Duodenal mucosa (tissue), 2 donors: Measurements from ENCODE around the gene MGLL.

Source experiments
- H3K27ac ChIP-seq: one replicate; pipeline ENCODE4 v1.7.0; 2013; ENCODE audit warnings: low read depth, low read length
- H3K27me3 ChIP-seq, 2 donors: one replicate each; pipeline ENCODE4 v1.7.0; 2013; ENCODE audit warnings: low read length in 2 of 2, control low read depth in 1 of 2; ENCODE audit not compliant: insufficient read depth in 2 of 2, control insufficient read depth in 1 of 2
- H3K36me3 ChIP-seq, 2 donors: one replicate each; pipeline ENCODE4 v1.7.0; 2013; ENCODE audit warnings: low read length in 2 of 2, control low read depth in 1 of 2; ENCODE audit not compliant: insufficient read depth in 2 of 2, control insufficient read depth in 1 of 2
- H3K4me1 ChIP-seq, 2 donors: one replicate each; pipeline ENCODE4 v1.7.0; 2013; ENCODE audit warnings: low read length in 2 of 2, control low read depth in 1 of 2; ENCODE audit not compliant: insufficient read depth in 2 of 2, control insufficient read depth in 1 of 2
- H3K4me3 ChIP-seq, 2 donors: one replicate each; pipeline ENCODE4 v1.7.0; 2013; ENCODE audit warnings: low read length in 2 of 2, low read depth in 1 of 2
- H3K9ac ChIP-seq, 2 donors: one replicate each; pipeline ENCODE4 v1.7.0; 2013; ENCODE audit warnings: low read length in 2 of 2, low read depth in 1 of 2
- H3K9me3 ChIP-seq, 2 donors: one replicate each; pipeline ENCODE4 v1.7.0; 2013; ENCODE audit warnings: low read length in 2 of 2, control low read depth in 1 of 2; ENCODE audit not compliant: control insufficient read depth in 1 of 2

Gene MGLL

DNA sequence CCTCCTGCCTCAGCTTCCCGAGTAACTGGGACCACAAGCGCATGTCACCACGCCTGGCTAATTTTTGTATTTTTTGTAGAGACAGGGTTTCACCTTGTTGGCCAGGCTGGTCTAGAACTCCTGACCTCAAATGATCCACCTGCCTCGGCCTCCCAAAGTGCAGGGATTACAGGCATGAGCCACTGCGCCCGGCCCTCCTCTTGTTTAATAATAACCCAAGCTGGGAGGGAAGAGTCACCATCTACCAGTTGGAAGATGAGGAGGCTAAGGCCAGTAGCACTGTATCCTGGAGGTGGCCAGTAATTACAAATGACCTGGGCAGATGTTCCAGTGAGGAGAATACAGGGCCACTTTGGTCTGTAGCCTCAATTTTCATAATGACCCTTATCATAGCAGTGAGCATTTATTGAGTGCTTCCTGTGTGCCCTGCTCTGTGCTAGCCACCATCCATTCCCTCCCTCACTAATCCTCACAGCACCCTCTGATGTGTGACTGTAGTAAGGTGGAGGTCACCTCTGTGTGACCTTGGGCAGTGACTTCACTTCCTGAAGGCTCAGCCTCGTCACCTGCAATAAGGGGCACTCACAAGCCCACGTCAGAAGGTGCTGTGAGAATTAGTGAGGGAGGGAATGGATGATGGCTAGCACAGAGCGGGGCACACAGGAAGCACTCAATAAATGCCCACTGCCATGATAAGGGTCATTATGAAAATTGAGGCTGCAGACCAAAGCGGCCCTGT lies 85.3 kb downstream of the MGLL start:
- no peak overlapping the region for H3K4me3 ChIP-seq
- H3K36me3 ChIP-seq = no peaks in the 10 kb centered on the region
- no peaks in the 10 kb centered on the region for H3K27me3 ChIP-seq
- H3K9ac ChIP-seq = no peak overlapping the region
- peaks cover 50 to 54% of the 10 kb centered on the region in 2 donors for H3K4me1 ChIP-seq
- H3K27ac ChIP-seq = no peak overlapping the region
- no peaks in the 10 kb centered on the region for H3K9me3 ChIP-seq

DNA sequence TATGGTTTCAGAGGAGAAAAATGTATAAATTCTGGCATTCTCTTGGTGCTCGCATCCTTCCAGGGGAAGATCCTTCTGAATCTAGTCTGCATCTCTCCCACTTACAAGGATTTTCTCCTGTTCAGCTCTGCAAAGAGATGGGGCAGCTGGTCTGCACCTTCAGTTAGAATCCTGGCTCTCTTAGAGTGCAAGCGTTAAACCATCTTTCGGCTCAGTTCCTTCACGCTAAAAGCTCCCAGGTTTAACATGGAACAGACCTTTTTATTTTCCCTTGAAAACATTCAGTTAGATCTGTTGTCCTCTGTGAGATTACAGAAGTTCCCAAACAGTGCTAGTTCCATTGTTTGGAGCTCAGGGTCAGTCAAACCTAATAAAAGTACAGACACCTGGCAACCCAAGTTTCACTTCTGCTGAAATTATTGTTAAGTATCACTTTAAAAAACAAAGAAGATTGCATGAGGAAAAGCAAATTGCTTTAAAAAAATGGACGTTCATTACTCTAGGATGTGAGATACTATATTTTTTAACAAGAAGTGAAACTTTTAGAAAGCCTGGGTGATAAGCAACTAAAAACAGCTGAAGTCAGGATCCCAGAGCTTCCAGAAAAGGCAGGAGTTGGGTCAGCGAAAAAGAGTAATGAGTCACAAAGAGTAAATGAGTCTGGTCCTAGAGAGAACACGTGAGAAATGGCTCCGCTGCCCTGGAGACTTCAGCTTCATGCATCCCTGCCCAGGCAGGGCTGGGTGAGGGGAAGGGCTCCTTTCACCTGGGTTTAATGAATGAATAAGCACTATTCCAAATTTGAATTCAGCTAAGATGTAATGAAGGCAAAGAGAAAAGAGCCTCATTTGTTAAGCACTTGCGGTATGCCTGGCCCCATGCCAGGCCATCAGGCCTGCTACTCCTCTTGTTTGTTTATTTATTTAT lies 86.3 kb downstream of the MGLL start:
- no peak overlapping the region for H3K9ac ChIP-seq
- H3K27me3 ChIP-seq = no peaks in the 10 kb centered on the region
- peak overlapping the region; percentile 4 to 22 for H3K4me3 ChIP-seq
- H3K27ac ChIP-seq = no peak overlapping the region
- no peaks in the 10 kb centered on the region for H3K36me3 ChIP-seq
- peaks cover 55 to 56% of the 10 kb centered on the region in 2 donors for H3K4me1 ChIP-seq
- H3K9me3 ChIP-seq = no peaks in the 10 kb centered on the region

DNA sequence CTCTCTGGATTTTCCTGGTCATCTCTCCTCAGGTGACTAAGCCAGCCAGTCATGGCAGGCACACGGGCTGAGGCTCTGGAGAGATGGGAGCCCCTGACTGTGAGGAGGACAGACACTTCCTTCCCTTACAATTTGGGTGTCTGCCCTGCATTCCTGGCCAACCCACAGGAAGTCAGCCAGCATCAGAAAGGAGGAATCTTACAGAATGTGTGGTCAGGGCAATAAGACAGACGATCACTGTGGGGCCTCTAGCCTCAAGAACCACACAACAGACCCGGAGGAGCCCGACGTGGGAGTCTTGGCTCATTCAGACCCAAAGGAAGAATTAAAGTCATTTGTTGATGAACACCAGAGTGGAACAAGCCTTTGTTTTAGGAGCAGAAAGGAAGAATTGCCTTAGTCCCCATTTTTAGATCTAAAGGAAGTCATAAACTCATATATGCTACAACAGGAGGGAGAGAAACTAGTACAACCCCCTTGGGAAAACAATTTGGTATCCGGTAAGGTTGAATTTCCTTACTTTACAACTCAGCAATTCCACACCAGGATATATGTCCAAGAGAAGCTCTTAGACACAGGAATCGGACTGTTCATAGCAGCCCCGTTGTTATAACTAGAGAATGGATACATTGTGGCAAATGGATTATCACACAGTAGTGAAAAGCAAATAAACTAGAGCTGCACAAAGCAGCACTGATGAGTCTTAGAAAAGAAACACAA lies 87.4 kb downstream of the MGLL start:
- peak overlapping the region; percentile 7 for H3K27ac ChIP-seq
- H3K4me3 ChIP-seq = peak overlapping the region; percentile 17 to 30

DNA sequence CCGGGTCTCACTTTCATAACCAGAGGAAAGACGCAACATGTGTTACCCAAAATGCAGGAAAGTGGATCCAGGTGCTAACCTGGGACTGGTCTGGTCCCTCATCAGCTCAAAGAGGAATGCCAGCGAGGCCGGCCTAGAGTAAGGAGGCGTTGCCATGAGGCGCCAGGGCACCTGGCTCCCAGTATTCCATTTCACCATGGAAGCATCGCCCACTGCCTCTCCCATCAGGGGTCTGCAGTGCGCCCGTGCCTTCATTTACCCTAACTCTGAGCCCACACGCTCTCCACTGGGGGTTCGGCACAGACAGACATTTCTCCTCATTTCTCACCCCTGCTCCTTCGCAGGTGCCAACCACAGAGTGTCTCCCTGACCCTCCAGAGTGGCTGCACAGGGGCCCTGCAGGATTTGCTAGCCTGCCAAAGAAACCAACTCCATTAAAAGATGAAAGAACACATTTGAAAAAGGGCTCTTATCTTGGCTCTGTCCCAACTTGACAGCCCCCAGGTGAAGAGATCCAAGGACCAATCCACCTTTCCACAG lies 88.1 kb downstream of the MGLL start:
- peaks cover 64 to 72% of the 10 kb centered on the region in 2 donors for H3K4me1 ChIP-seq
- peak overlapping the region; percentile 17 to 30 for H3K4me3 ChIP-seq
- H3K9me3 ChIP-seq = no peaks in the 10 kb centered on the region
- H3K36me3 ChIP-seq = no peaks in the 10 kb centered on the region
- H3K27ac ChIP-seq = no peak overlapping the region
- no peak overlapping the region for H3K9ac ChIP-seq
- H3K27me3 ChIP-seq = no peaks in the 10 kb centered on the region

More for the DNA sequence above, 87.4 kb downstream of the MGLL start:
- H3K27me3 ChIP-seq = no peaks in the 10 kb centered on the region
- H3K4me1 ChIP-seq = peaks cover 64 to 66% of the 10 kb centered on the region in 2 donors
- H3K9me3 ChIP-seq = no peaks in the 10 kb centered on the region
- H3K9ac ChIP-seq = no peak overlapping the region
- H3K36me3 ChIP-seq = no peaks in the 10 kb centered on the region

DNA sequence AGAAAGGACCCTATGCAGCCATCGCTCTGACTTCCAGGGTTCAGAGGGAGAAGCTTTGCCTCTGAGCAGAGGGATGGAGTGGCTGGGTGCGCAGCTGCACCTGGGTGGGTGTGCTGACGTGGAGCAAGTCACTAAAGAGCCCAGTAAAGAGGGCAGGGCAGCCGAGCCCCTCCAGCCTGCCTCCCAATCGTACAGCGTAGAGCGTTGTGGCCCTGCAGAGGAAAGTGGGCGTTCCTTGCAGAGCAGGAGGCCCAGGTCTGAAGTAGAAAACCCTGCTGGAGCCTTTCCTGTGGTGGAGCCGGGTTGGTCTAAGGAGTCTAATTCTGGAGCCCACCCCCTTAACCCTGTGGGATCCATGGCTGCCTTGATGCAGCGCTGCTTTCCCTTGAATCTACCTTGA lies 88.5 kb downstream of the MGLL start:
- Histone ChIP-seq H3K4me1 (peaks cover 62 to 67% of the 10 kb centered on the region in 2 donors), H3K27me3 (no peaks in the 10 kb centered on the region), H3K27ac (no peak overlapping the region), H3K4me3 (peak overlapping the region in 1 of 2 donors; percentile 11), H3K36me3 (no peaks in the 10 kb centered on the region), H3K9me3 (no peaks in the 10 kb centered on the region), H3K9ac (no peak overlapping the region)

DNA sequence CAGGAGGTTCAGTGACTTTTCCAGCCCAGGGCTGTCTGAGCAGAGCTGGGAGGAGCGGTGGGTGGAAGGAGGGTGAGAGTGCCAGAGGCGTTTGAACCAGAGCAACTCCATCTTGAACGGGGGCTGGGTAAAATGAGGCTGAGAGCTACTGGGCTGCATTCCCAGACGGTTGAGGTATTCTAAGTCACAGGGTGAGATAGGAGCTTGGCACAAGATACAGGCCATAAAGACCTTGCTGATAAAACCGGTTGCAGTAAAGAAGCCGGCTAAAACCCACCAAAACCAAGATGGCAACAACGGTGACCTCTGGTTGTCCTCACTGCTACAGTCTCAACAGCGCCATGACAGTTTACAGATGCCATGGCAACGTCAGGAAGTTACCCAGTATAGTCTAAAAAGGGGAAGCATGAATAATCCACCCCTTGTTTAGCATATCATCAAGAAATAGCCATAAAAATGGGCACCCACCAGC lies 89.4 kb downstream of the MGLL start:
- H3K36me3 ChIP-seq = no peaks in the 10 kb centered on the region
- H3K27me3 ChIP-seq = no peaks in the 10 kb centered on the region
- H3K9ac ChIP-seq = no peak overlapping the region
- no peak overlapping the region for H3K4me3 ChIP-seq
- peaks cover 53 to 58% of the 10 kb centered on the region in 2 donors for H3K4me1 ChIP-seq
- H3K27ac ChIP-seq = no peak overlapping the region
- H3K9me3 ChIP-seq = no peaks in the 10 kb centered on the region

DNA sequence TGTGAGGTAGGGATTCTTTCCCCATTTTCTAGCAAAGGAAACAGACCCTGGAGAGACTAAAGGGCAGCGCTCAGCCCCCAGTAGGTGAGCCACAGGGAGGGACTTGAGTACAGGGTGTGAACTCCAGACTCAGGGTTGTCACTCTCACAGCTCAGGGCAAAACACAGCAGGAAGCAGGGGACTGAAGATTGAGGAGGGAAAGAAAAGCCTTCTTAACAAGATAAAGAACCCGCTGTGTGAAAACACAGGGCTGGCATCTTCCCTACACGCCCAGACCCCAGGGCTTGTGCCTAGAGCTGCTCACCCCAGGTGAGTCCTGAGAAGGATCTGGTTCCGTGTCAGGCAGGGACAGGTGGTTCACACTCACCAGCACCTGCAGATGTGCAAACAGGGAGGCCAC lies 90.0 kb downstream of the MGLL start:
- H3K27ac ChIP-seq = no peak overlapping the region
- H3K4me3 ChIP-seq = no peak overlapping the region
- H3K9ac ChIP-seq = no peak overlapping the region
- H3K9me3 ChIP-seq = no peaks in the 10 kb centered on the region
- H3K4me1 ChIP-seq = peaks cover 49 to 54% of the 10 kb centered on the region in 2 donors
- H3K27me3 ChIP-seq = no peaks in the 10 kb centered on the region
- no peaks in the 10 kb centered on the region for H3K36me3 ChIP-seq

DNA sequence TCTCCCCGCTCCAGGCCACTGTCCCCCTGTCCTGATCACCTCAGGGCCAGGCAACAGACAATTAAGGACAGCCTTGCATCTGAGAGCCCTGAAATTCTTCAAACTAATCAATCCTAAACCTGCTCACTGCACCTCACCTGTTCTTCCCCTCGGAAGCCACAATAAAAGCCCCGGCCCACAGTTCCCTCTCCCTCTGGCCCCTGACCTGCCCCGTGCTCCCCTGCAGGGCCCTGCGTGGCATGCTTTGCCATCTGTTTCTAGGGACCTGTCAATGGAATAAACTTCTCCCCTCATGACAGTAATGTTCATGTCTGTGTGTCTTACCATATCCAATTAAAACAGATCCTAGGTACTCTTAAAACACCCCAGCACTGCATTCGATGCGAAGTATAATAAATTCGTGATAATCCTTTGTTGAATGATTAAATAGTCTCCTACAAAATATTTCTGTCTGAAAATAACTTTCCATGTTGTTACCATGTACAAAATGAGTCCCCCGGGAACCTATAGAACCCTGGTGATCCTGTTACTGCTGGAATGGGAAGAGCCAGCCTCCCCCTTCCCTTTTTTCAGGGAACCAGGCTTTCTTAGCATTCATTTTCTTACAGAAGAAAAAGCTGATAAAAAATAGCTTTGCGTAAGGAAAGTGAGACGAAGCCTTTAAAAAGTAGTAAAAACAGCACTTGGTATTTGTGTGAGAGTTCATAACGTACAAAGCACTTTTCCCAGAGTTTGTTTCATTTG lies 90.6 kb downstream of the MGLL start:
- Histone ChIP-seq H3K9ac (no peak overlapping the region), H3K4me1 (peaks cover 44 to 48% of the 10 kb centered on the region in 2 donors), H3K27me3 (no peaks in the 10 kb centered on the region), H3K4me3 (no peak overlapping the region), H3K36me3 (no peaks in the 10 kb centered on the region), H3K27ac (no peak overlapping the region), H3K9me3 (no peaks in the 10 kb centered on the region)

DNA sequence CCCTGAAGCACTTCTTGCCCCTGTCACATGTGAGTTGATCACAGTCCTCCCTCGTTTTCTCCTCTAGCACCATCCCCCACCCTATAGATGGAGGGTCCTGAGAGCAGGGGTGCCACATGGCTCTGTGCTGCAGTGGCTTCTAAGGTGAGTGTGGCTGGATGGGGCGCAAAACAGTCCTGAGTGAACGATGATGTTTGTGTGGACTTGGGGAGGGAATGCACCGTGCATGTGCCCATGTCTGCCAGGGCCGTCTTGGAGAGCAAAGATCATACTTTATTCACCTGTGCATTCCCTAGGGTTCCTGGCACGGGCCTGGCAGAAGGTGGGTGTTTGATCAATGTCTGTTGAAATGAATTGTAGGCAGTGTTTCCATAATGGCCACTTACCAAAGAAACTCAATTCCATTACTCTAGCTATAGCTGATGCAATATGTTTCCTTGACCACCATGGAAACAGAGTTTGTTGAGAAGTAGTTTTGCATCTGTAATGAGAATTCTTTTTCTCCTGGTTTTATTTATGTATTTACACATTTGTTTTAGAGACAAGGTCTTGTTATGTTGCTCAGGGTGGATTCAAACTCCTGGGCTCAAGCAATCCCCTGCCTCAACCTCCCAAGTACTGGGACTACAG lies 91.5 kb downstream of the MGLL start:
- peaks cover 36 to 40% of the 10 kb centered on the region in 2 donors for H3K4me1 ChIP-seq
- H3K9ac ChIP-seq = no peak overlapping the region
- H3K27ac ChIP-seq = no peak overlapping the region
- H3K27me3 ChIP-seq = no peaks in the 10 kb centered on the region
- no peaks in the 10 kb centered on the region for H3K36me3 ChIP-seq
- H3K9me3 ChIP-seq = no peaks in the 10 kb centered on the region
- H3K4me3 ChIP-seq = no peak overlapping the region
